Fibroblast of lung (primary cell): ENCODE results near the gene DBNL. TPM values are rescaled to one million over a fixed set of nuclear protein-coding genes. Genes with fewer than 3 reads are reported as not detected.

ENCODE experiments used
- DNase-seq, 2 donors: peaks; one replicate each; pipeline versions ENCODE4 v3.0.0 to v3.0.0-alpha.2; 2010; ENCODE audit warnings: low read depth in 2 of 2
- H2AFZ ChIP-seq: 2 replicates; pipeline ENCODE4 v1.5.1; 2012; ENCODE audit warnings: low read length, control low read depth, inconsistent platforms
- H3K27ac ChIP-seq: 2 replicates; pipeline ENCODE4 v1.5.1; 2011; ENCODE audit warnings: low read length, control low read depth; ENCODE audit not compliant: insufficient read depth
- H3K27me3 ChIP-seq: 2 replicates; pipeline ENCODE4 v1.5.1; 2011; ENCODE audit warnings: mild to moderate bottlenecking, low read length; ENCODE audit not compliant: control insufficient read depth, insufficient read depth
- H3K36me3 ChIP-seq: 2 replicates; pipeline ENCODE4 v1.5.1; 2011; ENCODE audit warnings: low read length; ENCODE audit not compliant: control insufficient read depth, insufficient read depth
- H3K4me1 ChIP-seq: 2 replicates; pipeline ENCODE4 v1.5.1; 2011; ENCODE audit warnings: low read length; ENCODE audit not compliant: control insufficient read depth, insufficient read depth; ENCODE audit errors: extremely low read depth
- H3K4me2 ChIP-seq: 2 replicates; pipeline ENCODE4 v1.5.1; 2011; ENCODE audit warnings: low read length, control low read depth; ENCODE audit not compliant: insufficient read depth; ENCODE audit errors: extremely low read depth
- H3K4me3 ChIP-seq, 4 experiments: fragments of 200-600 bp in 1 of 4; sonication (generic) in 1 of 4; replicated peaks in 1 of 4; 2 replicates each; pipeline ENCODE4 v1.5.1; 2011 to 2016; ENCODE audit warnings: low read length in 4 of 4, low read depth in 3 of 4, mild to moderate bottlenecking in 3 of 4, control low read depth in 2 of 4, inconsistent platforms in 1 of 4, mixed read lengths in 1 of 4; ENCODE audit not compliant: insufficient read depth in 1 of 4; ENCODE audit errors: control extremely low read depth in 1 of 4
- H3K79me2 ChIP-seq: 2 replicates; pipeline ENCODE4 v1.5.1; 2012; ENCODE audit warnings: mild to moderate bottlenecking, low read length, inconsistent platforms; ENCODE audit not compliant: control insufficient read depth, insufficient read depth
- H3K9ac ChIP-seq: 2 replicates; pipeline ENCODE4 v1.5.1; 2011; ENCODE audit warnings: mild to moderate bottlenecking, low read length, control low read depth; ENCODE audit not compliant: insufficient read depth
- H3K9me3 ChIP-seq: 2 replicates; pipeline ENCODE4 v1.5.1; 2012; ENCODE audit warnings: low read depth, low read length; ENCODE audit not compliant: control insufficient read depth, insufficient read depth
- H4K20me1 ChIP-seq: 2 replicates; pipeline ENCODE4 v1.5.1; 2011; ENCODE audit warnings: low read length; ENCODE audit not compliant: control insufficient read depth, insufficient read depth; ENCODE audit errors: extremely low read depth
- EZH2 ChIP-seq: IDR thresholded peaks from 2 replicates; pipeline ENCODE4 v1.5.1; 2012; ENCODE audit warnings: low read length, control low read depth, mild to moderate bottlenecking; ENCODE audit errors: missing control alignments
- polyA plus RNA-seq, 2 donors: library from polyadenylated mRNA; depleted of rRNA in 1 of 2; stranded (reverse) in 1 of 2; unstranded in 1 of 2; fragments of >200 nt; gene quantifications; 2 replicates each; pipeline ENCODE4 v1.2.1, GENCODE V29; 2011 to 2012; ENCODE audit warnings: missing spikeins in 1 of 2
- total RNA-seq: library from RNA; depleted of rRNA; stranded (reverse); fragments of >200 nt; gene quantifications from 2 replicates; pipeline ENCODE4 v1.2.1, GENCODE V29; 2014
- TF ChIP-seq, protein P1 (sequence below), 2 donors: IDR thresholded peaks in 1 of 2; conservative IDR thresholded peaks in 1 of 2; 1 replicate in 1 of 2; 2 replicates in 1 of 2; pipeline ENCODE4 v1.5.1; 2011 to 2012; ENCODE audit warnings: low read length in 2 of 2, control low read depth in 1 of 2, inconsistent platforms in 1 of 2, low read depth in 1 of 2, mild to moderate bottlenecking in 1 of 2

DBNL gene
- total and polyA plus RNA-seq, 2 donors (not counting 1 experiment from before 2014, with no cell fraction given): 86.4 to 88.2 TPM

DNA sequence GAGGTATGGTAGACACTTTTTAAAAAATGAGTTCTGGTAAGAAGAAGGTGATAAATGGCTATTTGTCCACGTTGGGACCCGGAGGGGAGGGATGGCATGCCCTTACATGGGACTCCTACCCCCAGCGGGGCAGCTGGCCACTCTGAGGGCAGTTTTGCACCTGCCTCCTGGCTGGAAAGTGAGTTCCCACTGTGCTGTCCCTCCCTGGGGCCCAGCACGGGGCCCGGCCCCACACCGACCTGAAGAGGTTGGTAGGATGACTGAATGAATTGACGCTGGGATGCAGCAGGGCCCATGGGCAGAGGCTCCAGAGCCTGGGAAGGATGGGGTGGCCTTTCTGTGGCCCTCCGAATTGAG, 59.0 kb downstream of the DBNL start:
- H3K36me3 ChIP-seq: peaks cover 2% of the 10 kb centered on the region
- H3K79me2 ChIP-seq: no peaks in the 10 kb centered on the region
- no peak overlapping the region for H3K27ac ChIP-seq
- no peaks in the 10 kb centered on the region for H3K9me3 ChIP-seq
- no peak overlapping the region for H3K4me2 ChIP-seq
- H3K4me1 ChIP-seq: peaks cover 31% of the 10 kb centered on the region
- H4K20me1 ChIP-seq: no peaks in the 10 kb centered on the region
- no peak overlapping the region for H3K4me3 ChIP-seq
- DNase-seq: no peak
- H3K27me3 ChIP-seq: no peaks in the 10 kb centered on the region
- H3K9ac ChIP-seq: no peak overlapping the region
- H2AFZ ChIP-seq: no peak overlapping the region
- TF ChIP-seq, protein P1, sequence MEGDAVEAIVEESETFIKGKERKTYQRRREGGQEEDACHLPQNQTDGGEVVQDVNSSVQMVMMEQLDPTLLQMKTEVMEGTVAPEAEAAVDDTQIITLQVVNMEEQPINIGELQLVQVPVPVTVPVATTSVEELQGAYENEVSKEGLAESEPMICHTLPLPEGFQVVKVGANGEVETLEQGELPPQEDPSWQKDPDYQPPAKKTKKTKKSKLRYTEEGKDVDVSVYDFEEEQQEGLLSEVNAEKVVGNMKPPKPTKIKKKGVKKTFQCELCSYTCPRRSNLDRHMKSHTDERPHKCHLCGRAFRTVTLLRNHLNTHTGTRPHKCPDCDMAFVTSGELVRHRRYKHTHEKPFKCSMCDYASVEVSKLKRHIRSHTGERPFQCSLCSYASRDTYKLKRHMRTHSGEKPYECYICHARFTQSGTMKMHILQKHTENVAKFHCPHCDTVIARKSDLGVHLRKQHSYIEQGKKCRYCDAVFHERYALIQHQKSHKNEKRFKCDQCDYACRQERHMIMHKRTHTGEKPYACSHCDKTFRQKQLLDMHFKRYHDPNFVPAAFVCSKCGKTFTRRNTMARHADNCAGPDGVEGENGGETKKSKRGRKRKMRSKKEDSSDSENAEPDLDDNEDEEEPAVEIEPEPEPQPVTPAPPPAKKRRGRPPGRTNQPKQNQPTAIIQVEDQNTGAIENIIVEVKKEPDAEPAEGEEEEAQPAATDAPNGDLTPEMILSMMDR (conservative IDR thresholded peaks at IDR 0.05 in 1 of 2, IDR thresholded peaks at IDR 0.05 in 1 of 2; ENCODE audit: low read depth in 1 of 2, low read length in 2 of 2): no peak
- TF ChIP-seq EZH2: no peak

DNA sequence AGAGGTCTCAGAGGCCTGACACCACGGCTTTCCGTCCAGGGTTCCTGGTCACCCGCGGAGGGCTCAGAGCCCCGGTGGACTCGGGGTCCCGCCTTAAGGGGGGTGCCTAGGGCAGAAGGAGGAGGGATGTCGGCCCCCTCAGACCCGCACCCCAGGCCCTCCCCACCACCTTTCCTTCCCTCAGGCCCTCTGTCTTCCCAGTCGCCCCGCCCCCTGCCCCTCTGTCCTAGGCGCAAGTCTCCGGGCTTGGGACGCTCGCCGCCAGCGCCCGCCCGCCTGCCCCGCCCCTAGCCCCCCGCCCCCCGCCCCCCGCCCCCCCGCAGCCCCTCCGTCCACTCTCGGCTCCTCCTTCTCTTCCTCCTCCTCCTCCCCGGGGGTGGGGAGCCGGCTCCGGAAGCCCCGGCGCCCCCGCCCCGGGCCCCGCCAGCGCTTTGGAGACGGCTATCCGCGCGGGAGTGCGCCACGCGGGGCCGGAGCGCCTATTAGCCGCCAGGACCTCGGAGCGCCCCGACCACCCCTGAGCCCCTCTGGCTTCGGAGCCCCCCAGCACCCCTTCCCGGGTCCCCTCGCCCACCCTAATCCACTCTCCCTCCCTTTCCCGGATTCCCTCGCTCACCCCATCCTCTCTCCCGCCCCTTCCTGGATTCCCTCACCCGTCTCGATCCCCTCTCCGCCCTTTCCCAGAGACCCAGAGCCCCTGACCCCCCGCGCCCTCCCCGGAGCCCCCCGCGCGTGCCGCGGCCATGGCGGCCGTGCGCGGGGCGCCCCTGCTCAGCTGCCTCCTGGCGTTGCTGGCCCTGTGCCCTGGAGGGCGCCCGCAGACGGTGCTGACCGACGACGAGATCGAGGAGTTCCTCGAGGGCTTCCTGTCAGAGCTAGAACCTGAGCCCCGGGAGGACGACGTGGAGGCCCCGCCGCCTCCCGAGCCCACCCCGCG, 59.7 kb downstream of the DBNL start, which contains the start of gene AEBP1:
Gene AEBP1, plus strand, starts transcription at position 423 of the 937 bp plus-strand sequence. Its CDS starts 321 bp downstream, at position 744.
- Histone ChIP-seq H3K27me3 (no peaks in the 10 kb centered on the region), H3K27ac (peak within 1 kb of the TSS; percentile 63), H3K4me3 (peak within 1 kb of the TSS; percentile 35 to 87 (median 54)), H3K9me3 (no peaks in the 10 kb centered on the region), H3K4me1 (peaks cover 31% of the 10 kb centered on the region), H3K36me3 (peaks cover 5% of the 10 kb centered on the region), H3K4me2 (peak within 1 kb of the TSS; percentile 81), H2AFZ (no peak within 1 kb of the TSS), H4K20me1 (no peaks in the 10 kb centered on the region), H3K79me2 (no peaks in the 10 kb centered on the region), H3K9ac (peak within 1 kb of the TSS; percentile 68)
- TF ChIP-seq, protein P1 (conservative IDR thresholded peaks at IDR 0.05 in 1 of 2, IDR thresholded peaks at IDR 0.05 in 1 of 2; ENCODE audit: low read depth in 1 of 2, low read length in 2 of 2): no peak
- no peak for TF ChIP-seq EZH2
- DNase-seq: peak in 1 of 2 donors; percentile 46

DNA sequence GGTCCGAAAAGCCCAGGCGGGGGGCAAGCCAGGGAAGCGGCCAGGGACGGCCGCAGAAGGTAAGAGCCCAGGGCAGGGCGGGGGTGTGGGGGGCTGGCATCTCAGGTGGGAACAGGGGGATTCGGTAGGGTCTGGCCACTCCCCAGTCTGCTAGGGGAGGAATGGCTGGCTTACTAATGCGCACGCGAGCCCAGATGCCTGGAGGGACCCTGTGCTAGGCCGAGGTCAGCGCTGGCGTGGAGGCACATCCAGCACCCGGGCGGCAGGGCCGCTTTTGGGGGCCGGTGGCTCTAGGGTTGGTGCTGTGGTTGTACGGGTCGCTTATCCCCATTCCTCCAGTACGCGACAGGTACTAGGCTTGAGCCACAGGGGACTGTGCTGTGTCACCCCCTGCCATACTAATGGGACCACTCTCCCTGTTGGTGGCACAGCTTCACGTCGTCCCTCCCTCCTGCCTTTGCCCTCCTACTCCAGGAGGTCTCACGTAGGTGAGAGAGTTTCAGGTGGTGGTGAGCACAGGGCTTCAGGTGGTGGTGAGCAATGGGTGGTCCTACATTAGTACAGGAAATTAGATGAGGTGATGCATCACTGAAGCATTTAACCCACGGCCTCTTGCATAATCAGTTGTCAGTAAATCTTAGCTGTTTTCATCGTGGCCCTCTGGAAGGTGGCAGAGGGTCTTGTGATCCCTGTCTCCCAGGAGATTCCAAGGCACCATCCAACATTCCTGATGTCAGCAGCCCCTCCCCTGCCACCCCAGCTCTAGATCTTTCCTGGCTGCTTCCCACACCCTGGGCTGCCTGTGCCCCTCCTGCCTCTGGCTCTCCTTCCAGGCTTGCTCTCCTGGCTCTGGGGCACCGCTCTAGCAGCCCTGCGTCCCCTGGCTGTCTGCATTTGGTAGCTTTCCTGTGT, 60.6 kb downstream of the DBNL start:
- Histone ChIP-seq H2AFZ (no peak overlapping the region), H4K20me1 (no peaks in the 10 kb centered on the region), H3K4me1 (peaks cover 27% of the 10 kb centered on the region), H3K27me3 (no peaks in the 10 kb centered on the region), H3K9ac (peak overlapping the region; percentile 68), H3K9me3 (no peaks in the 10 kb centered on the region), H3K27ac (peak overlapping the region; percentile 63), H3K4me3 (peak overlapping the region; percentile 35 to 87 (median 54)), H3K79me2 (no peaks in the 10 kb centered on the region), H3K36me3 (peaks cover 13% of the 10 kb centered on the region), H3K4me2 (peak overlapping the region; percentile 81)
- DNase-seq: peak; percentile 64
- no peak for TF ChIP-seq EZH2
- TF ChIP-seq, protein P1 (conservative IDR thresholded peaks at IDR 0.05 in 1 of 2, IDR thresholded peaks at IDR 0.05 in 1 of 2; ENCODE audit: low read depth in 1 of 2, low read length in 2 of 2): no peak
